ENCODE measurements around the gene ACOX3. TPM values are rescaled to one million over a fixed set of nuclear protein-coding genes. Genes with fewer than 3 reads are reported as not detected.

ACOX3 gene
- total RNA-seq, 4 donors from 2014 or later: 17.9 to 31.1 (median 22.5) TPM

GRCh38 chr4:8373973-8374545, 66.5 kb downstream of the ACOX3 start:
- no peak overlapping the region for H3K4me3 ChIP-seq
- no peaks in the 10 kb centered on the region for H3K4me1 ChIP-seq
- H3K9me3 ChIP-seq: no peaks in the 10 kb centered on the region
- H3K36me3 ChIP-seq: no peaks in the 10 kb centered on the region
- TF ChIP-seq POLR2A (IDR thresholded peaks at IDR 0.05): no peak
- TF ChIP-seq, protein P1, sequence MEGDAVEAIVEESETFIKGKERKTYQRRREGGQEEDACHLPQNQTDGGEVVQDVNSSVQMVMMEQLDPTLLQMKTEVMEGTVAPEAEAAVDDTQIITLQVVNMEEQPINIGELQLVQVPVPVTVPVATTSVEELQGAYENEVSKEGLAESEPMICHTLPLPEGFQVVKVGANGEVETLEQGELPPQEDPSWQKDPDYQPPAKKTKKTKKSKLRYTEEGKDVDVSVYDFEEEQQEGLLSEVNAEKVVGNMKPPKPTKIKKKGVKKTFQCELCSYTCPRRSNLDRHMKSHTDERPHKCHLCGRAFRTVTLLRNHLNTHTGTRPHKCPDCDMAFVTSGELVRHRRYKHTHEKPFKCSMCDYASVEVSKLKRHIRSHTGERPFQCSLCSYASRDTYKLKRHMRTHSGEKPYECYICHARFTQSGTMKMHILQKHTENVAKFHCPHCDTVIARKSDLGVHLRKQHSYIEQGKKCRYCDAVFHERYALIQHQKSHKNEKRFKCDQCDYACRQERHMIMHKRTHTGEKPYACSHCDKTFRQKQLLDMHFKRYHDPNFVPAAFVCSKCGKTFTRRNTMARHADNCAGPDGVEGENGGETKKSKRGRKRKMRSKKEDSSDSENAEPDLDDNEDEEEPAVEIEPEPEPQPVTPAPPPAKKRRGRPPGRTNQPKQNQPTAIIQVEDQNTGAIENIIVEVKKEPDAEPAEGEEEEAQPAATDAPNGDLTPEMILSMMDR (IDR thresholded peaks at IDR 0.05): no peak
- H3K27me3 ChIP-seq: no peaks in the 10 kb centered on the region
- H3K27ac ChIP-seq: no peak overlapping the region
- no peak for DNase-seq
- intact Hi-C loops (cut with DNase I; ENCODE audit: low total_unique reads): no loop called here

DNA sequence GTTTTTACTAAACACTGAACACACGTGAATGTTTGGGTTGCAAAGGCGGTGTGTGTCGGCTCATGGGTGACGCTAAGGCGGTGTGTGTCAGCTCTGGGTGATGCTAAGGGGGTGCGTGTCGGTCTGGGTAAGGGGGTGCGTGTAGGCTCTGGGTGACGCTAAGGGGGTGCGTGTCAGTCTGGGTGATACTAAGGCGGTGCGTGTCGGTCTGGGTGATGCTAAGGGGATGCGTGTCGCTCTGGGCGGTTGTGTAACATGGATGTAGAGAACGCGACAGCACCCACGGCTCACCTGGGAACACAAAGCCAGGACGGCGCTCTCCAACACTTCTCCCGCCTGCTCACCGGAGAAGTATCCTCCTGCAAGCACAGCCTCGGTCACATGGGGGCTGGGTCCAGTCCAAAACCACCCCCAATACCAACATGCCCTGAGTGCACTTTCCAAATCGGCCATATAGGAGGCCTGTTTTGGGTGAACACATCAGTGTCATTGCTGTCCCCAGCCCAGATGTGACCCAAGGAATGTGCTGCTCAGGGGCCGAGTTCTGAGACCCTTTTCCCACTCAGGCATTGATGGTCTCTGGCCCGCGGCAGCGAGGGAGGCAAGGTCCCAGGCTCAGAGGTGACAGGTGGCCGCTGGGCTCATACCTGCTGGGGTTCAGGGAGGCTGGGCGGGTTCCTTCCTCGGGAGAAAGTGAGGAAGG, 67.1 kb downstream of the ACOX3 start:
- no peaks in the 10 kb centered on the region for H3K27me3 ChIP-seq
- H3K36me3 ChIP-seq: no peaks in the 10 kb centered on the region
- no peak overlapping the region for H3K27ac ChIP-seq
- no peak overlapping the region for H3K4me3 ChIP-seq
- H3K4me1 ChIP-seq: no peaks in the 10 kb centered on the region
- no peak for DNase-seq
- no peaks in the 10 kb centered on the region for H3K9me3 ChIP-seq
- intact Hi-C loops (cut with DNase I; ENCODE audit: low total_unique reads): no loop called here
- TF ChIP-seq, protein P1 (IDR thresholded peaks at IDR 0.05): no peak
- TF ChIP-seq POLR2A (IDR thresholded peaks at IDR 0.05): no peak

- Histone ChIP-seq H3K27ac (no peak overlapping the region), H3K27me3 (no peaks in the 10 kb centered on the region), H3K4me1 (no peaks in the 10 kb centered on the region), H3K9me3 (no peaks in the 10 kb centered on the region), H3K36me3 (no peaks in the 10 kb centered on the region), H3K4me3 (no peak overlapping the region)
- TF ChIP-seq, protein P1 (IDR thresholded peaks at IDR 0.05): no peak
- no peak for TF ChIP-seq POLR2A (IDR thresholded peaks at IDR 0.05)
- intact Hi-C loops (cut with DNase I; ENCODE audit: low total_unique reads): no loop called here
- DNase-seq: no peak
These were observed 68.0 kb downstream of the ACOX3 start for GRCh38 chr4:8372506-8372905.

DNA sequence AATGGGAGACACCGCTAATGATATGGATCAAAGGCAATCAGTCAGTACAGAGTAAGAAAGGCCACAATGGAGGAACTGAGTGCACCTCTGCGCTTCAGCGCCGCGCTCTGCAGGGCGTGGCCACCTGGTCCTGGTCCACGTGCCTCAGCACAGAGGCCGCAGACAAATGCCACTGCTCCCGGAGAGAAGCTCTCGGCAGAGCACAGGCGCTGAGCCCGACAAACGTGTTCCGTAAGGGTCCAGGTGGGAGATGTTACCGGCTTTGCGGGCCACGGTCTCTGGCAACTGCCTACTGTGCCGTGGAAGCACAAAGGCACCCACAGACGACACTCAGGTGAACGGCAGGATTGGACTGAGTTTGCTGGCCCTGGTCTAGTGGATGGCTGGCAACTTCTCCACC, 68.9 kb downstream of the ACOX3 start:
- DNase-seq: no peak
- Histone ChIP-seq H3K4me1 (no peaks in the 10 kb centered on the region), H3K36me3 (no peaks in the 10 kb centered on the region), H3K27ac (peak overlapping the region in 1 of 2 donors; percentile 60), H3K27me3 (no peaks in the 10 kb centered on the region), H3K4me3 (no peak overlapping the region), H3K9me3 (no peaks in the 10 kb centered on the region)
- TF ChIP-seq, protein P1 (IDR thresholded peaks at IDR 0.05): no peak
- no peak for TF ChIP-seq POLR2A (IDR thresholded peaks at IDR 0.05)
- intact Hi-C loops (cut with DNase I; ENCODE audit: low total_unique reads): no loop called here

GRCh38 chr4:8370835-8371595, 69.5 kb downstream of the ACOX3 start:
- no peaks in the 10 kb centered on the region for H3K36me3 ChIP-seq
- intact Hi-C loops (cut with DNase I; ENCODE audit: low total_unique reads): no loop called here
- no peaks in the 10 kb centered on the region for H3K4me1 ChIP-seq
- no peak overlapping the region for H3K4me3 ChIP-seq
- H3K9me3 ChIP-seq: no peaks in the 10 kb centered on the region
- H3K27ac ChIP-seq: peak overlapping the region; percentile 17 to 60
- TF ChIP-seq, protein P1 (IDR thresholded peaks at IDR 0.05): no peak
- TF ChIP-seq POLR2A (IDR thresholded peaks at IDR 0.05): no peak
- DNase-seq: peak; percentile 40 to 55
- H3K27me3 ChIP-seq: no peaks in the 10 kb centered on the region
